COLO668 (cell line): ENCODE measurements around the gene TMEM236.

Experiments used
- DNase-seq: peaks from one replicate; lab custom pipeline; 2025; ENCODE audit not compliant: unreplicated experiment; lab: John Stamatoyannopoulos, UW

The TMEM236 gene

DNA sequence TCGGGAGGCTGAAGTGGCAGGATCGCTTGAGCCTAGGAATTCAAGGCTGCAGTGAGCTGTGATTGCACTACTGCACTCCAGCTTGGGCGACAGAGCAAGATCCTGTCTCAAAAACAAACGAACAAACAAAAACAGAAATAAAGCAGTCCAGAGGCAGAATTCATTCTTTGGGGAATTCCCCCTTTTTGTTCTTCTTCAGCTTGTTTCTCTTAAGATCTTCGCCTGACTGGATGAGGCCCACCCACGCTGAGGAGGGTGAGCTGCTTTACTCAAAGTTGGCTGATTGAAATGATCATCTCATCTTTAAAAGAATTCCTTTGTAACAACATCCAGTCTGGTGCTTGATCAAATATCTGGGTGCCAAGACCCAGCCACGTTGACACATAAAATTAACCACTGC lies 67.8 kb downstream of the TMEM236 start:
- no peak for DNase-seq

GRCh38 chr10:17820943-17821342 lies 68.9 kb downstream of the TMEM236 start:
- no peak for DNase-seq

DNA sequence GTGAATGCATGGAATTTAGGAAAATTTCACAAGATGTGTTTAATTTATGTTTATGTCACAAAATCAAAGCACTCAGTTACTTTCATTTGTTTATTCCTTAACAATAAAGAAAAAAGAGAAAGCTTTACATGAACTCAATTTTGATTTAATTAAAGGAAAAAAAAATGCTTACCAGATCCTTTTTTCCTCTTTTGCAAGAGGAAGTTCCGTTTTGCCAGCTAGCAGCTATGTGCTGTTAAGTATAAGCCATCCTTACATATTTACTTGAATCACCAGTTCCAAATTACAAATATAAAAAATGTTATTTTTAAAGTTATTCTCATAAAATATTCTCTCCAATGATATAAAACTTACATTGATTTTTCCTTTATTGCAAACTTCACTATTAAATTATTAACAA lies 69.9 kb downstream of the TMEM236 start:
- DNase-seq = no peak

GRCh38 chr10:17831341-17831740 lies 79.3 kb downstream of the TMEM236 start:
- no peak for DNase-seq

DNA sequence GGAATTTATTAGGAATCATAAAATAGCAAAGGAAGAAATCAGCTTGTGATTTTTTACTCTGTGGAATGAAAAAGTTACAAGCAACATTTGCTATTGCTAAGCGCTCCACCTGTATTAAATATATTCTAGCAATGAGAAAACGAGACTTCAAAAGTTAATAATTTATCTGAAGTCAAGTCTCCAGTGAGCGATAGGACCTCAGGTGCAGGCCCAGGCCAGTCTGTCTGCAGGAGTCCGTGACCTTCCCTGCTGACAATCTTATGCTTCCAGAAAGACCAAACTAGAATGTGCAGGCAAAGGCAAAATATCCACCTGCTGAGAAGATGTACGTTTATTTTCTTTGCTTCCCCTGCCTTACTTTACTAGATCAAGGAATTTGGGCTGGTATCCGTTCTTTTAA lies 79.9 kb downstream of the TMEM236 start:
- DNase-seq = no peak

GRCh38 chr10:17833656-17834055 lies 81.7 kb downstream of the TMEM236 start:
- DNase-seq = no peak

GRCh38 chr10:17835688-17836087 lies 83.7 kb downstream of the TMEM236 start:
- no peak for DNase-seq

DNA sequence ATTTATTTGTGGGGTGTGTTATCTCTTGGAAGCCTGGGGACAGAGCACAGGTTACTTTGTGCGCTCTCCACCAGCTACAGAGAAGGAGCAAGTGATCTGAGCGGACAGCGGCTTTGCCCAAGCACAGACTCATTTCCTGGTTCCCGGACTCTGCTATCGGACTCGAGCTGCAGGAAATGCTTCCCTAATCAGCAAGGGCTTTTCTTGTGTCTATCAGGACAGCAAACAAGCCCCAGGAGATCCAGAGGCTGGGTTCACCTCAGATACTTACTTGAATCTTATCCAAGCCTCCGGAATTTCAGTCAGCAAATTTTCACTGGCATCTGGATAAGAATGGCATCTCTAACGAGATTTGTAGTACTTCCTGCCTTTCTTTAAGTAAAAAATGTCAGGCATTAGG lies 84.9 kb downstream of the TMEM236 start:
- DNase-seq = no peak

- DNase-seq = no peak
Measured at GRCh38 chr10:17838080-17838648, 86.2 kb downstream of the TMEM236 start.

- no peak for DNase-seq
Measured at GRCh38 chr10:17841050-17841449, 89.0 kb downstream of the TMEM236 start.

DNA sequence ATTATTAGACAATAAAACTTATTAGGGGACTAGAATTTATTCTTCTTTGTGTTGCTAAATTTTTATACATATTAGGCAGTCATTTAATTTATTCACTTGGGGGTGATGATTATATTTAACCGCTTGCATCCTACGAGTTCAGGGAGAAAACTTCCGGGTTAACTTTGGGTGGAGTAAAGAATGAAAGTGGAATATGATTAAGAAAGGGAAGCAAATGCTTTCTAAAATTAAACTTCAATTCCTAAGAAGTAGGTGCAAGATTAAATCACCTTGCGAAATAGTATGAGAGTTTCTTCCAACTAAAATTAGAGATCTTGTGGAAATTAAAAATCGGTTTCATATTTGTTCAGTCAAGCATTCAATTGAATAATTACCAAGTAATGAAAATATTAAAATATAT lies 90.6 kb downstream of the TMEM236 start:
- no peak for DNase-seq

- no peak for DNase-seq
Measured at GRCh38 chr10:17847585-17848296, 95.7 kb downstream of the TMEM236 start.

DNA sequence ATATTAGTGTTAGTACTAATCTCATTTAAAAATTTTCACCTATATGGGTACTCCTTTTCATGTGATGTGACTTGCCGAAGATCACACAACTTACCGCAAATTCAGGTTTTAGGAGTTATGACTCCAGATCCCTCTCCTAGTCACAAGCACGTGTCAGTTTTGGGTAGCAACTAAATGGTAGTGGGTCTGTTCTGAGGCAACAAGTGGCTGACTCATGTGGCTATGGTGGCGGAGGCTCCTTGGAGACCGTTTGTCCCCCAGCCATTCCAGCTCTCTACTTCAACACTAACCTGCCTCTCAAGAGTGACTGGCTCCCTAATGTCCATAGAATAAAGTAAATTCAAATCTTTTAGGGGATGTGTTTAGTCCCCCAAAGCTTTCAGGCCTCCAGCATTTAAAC lies 96.6 kb downstream of the TMEM236 start:
- DNase-seq = no peak
